Measurements from ENCODE around the gene CATSPERZ.

The CATSPERZ gene
- 0 reads per million in 3 experiments for total RNA-seq

- no peak for DNase-seq
Observed at GRCh38 chr11:64299847-64300648, at the start of gene CATSPERZ. CATSPERZ (plus strand) TSS chr11:64300358; CDS start chr11:64300411, 53 bp downstream.

- no peak for DNase-seq
Observed at GRCh38 chr11:64250415-64251015, 49.6 kb upstream of the CATSPERZ start.

GRCh38 chr11:64251016-64251752 lies 49.0 kb upstream of the CATSPERZ start, which contains the start of gene PLCB3:
PLCB3 (plus strand) TSS chr11:64251530; CDS start chr11:64251650, 120 bp downstream.
- peak; percentile 47 for DNase-seq

GRCh38 chr11:64251753-64252002 lies 48.5 kb upstream of the CATSPERZ start:
- DNase-seq = no peak

- no peak for DNase-seq
Observed at GRCh38 chr11:64252003-64252872, 47.9 kb upstream of the CATSPERZ start.

GRCh38 chr11:64253043-64253442 lies 47.1 kb upstream of the CATSPERZ start:
- no peak for DNase-seq

- DNase-seq = no peak
Observed at GRCh38 chr11:64253481-64253880, 46.7 kb upstream of the CATSPERZ start.

GRCh38 chr11:64254326-64254725 lies 45.8 kb upstream of the CATSPERZ start:
- no peak for DNase-seq

GRCh38 chr11:64255135-64256128 lies 44.7 kb upstream of the CATSPERZ start:
- no peak for DNase-seq

- DNase-seq = no peak
Observed at GRCh38 chr11:64256300-64256699, 43.9 kb upstream of the CATSPERZ start.

GRCh38 chr11:64258356-64258755 lies 41.8 kb upstream of the CATSPERZ start:
- DNase-seq = no peak

- DNase-seq = no peak
Observed at GRCh38 chr11:64258946-64259532, 41.1 kb upstream of the CATSPERZ start.

- DNase-seq = no peak
Observed at GRCh38 chr11:64259533-64260067, 40.6 kb upstream of the CATSPERZ start.

GRCh38 chr11:64260147-64260708 lies 39.9 kb upstream of the CATSPERZ start:
- DNase-seq = no peak

GRCh38 chr11:64261556-64262080 lies 38.5 kb upstream of the CATSPERZ start:
- DNase-seq = no peak

- no peak for DNase-seq
Observed at GRCh38 chr11:64262271-64263002, 37.7 kb upstream of the CATSPERZ start.

- DNase-seq = no peak
Observed at GRCh38 chr11:64263021-64263946, 36.9 kb upstream of the CATSPERZ start.

GRCh38 chr11:64263947-64264317 lies 36.2 kb upstream of the CATSPERZ start:
- no peak for DNase-seq

Measured in central memory CD4-positive, alpha-beta T cell (primary cell).